Embryonic facial prominence (tissue), 1 donor: ENCODE data around the gene TSPAN10.

Source experiments
- DNase-seq: peaks from one replicate; pipeline ENCODE4 v3.0.0-alpha.2; 2016; ENCODE audit errors: extremely low spot score

The TSPAN10 gene

DNA sequence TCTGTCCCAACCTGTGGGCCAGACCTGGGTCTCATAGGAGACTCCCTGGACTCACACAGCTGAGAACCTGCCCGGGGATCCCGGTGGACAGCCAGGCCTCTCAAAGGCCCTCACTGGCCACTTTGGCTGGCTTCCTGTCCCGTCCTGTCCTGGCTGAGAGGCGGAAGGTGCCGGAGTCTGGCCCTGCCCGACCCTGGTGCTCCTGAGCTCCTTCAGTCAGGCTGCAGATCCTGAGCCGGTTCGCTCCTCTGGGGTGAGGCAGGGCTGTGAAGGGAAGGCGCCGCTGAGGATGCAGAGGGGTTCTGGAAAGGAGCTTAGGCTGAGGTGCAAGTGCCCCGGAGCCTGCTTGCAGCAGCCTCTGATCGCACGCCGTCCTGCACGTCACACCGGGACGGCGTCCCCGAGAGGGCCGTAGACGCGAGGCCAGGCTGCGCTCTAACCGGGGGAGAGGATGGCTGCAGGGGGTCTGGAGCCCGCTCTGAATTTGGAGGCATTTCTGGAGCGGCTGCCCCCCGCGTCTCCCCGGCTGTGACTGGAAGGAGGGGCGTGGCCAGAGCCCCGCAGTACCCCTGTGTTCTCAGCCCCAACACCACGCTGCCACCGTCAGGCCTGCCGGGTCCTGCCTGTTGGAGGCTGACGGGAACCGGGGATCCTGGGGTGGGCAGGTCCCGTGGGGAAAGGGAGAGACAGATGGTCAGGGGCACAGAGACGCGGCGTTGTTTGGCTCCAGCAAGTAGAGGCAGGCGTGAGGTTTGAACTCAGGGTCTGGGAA lies 51.0 kb downstream of the TSPAN10 start:
- DNase-seq, result no peak

DNA sequence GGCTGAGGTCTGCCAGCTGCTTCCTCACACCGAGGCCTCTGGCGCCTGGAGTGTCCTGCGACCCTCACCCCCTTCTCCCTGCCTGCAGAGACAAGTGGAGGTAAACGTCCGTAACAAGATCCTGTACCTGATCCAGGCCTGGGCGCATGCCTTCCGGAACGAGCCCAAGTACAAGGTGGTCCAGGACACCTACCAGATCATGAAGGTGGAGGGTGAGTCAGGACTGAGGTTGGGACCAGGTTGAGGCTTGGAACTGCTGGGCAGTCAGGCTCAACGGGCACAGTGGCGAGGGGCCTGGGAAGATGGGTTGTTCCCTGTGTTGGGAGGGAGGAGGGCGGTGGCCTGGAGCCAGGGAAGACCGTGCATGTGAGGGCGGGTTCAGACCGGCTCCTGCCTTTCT lies 51.6 kb downstream of the TSPAN10 start:
- DNase-seq, result no peak

DNA sequence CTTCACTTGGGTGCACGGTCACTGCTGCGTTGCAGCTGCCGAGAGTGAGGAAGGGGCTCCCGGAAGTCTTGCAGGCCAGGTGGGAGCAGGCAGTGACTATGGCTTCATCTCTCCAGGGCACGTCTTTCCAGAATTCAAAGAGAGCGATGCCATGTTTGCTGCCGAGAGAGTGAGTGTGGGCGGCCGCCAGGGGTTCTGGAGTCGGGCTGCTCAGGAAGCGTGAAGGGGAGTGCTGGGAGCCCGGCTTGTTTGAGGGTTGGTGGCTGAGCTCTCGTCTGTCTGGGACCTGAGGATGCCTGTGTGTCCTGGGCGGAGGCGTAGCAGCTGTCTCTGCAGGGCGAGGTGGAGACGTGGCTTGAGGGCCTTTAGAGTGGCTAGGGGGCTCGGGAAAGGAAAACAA lies 53.1 kb downstream of the TSPAN10 start:
- no peak for DNase-seq

DNA sequence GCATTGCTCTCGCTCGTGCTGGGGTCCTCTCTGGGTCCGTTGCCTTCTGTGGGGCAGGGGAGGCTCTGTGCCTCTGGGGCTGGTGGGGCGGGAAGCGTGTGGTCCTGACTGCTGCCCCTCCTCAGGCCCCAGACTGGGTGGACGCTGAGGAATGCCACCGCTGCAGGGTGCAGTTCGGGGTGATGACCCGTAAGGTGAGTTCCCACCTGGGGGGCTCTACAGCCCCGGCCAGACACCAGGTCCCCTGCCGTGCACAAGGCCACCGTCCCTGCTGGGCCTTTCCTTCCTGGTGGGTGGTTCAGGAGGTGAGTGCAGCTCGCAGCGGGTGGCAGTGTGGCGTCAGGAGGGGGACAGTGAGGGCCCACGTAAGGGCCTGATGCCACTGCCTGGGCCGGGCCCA lies 53.6 kb downstream of the TSPAN10 start:
- no peak for DNase-seq

DNA sequence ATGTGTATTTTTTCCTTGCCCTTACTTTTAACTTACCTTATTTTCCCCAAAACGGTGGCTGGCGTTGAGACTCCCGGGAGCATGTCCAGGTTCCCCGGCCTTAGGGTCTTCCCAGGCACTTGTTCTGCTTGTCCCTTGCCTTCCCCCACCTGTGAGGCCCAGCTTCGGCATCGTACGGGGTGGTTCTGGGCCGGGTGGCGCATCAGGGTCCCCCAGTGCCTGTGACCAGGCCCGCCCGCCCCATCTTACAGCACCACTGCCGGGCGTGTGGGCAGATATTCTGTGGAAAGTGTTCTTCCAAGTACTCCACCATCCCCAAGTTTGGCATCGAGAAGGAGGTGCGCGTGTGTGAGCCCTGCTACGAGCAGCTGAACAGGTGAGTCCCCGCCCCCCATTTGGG lies 54.2 kb downstream of the TSPAN10 start:
- no peak for DNase-seq

DNA sequence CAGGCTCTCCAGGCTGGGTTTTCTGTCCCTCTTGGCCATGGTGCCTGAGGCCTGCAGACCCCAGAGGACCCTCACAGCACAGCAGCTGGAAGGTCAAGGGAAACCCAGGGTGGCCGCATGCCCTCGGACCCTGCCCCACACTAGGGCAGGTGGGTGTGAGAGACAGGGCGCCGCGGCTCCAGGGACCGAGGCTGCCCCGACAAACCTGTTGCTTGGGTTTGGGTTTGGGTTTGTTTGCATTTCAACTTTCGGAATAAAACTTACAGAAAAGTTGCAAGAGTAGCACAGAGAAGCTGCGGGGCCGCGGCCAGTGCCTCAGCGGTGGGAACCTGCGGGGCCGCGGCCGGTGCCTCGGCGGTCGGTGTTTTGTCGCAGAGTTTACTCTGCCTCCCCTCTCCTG lies 54.6 kb downstream of the TSPAN10 start:
- DNase-seq, result no peak

DNA sequence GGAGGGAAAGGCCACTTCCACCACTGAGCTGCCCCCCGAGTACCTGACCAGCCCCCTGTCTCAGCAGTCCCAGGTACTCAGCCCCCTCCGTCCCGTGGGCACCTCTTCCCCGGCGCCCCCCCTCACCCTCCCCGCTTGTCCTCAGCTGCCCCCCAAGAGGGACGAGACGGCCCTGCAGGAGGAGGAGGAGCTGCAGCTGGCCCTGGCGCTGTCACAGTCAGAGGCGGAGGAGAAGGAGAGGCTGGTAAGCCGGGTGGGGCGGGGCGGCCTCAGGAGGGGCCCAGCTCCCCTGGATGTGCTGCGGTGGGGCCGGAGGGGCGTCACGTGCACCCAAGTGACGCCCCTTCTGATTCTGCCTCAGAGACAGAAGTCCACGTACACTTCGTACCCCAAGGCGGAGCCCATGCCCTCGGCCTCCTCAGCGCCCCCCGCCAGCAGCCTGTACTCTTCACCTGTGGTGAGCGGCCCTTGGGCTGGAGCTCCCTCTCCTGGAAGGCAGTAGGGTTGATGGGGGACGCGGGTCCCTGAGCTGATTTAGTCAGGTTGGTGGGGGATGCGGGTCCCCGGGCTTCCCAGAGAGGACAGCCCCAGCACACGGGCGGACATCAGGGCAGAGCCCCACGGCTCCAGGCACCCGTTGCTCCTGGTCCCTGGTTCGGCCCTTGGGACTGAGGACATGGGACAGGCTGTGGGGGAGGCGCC lies 56.7 kb downstream of the TSPAN10 start:
- no peak for DNase-seq

DNA sequence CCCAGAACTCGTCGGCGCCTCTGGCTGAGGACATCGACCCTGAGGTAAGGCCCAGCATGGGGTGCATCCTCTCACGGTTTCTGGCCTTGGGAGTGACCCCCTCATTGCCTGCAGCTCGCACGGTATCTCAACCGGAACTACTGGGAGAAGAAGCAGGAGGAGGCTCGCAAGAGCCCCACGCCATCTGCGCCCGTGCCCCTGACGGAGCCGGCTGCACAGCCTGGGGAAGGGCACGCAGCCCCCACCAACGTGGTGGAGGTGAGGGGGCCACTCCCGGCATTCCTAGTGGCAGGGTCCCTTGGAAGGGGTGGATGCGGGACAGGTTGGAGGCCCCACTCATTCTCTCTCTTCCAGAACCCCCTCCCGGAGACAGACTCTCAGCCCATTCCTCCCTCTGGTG lies 57.8 kb downstream of the TSPAN10 start:
- no peak for DNase-seq

DNA sequence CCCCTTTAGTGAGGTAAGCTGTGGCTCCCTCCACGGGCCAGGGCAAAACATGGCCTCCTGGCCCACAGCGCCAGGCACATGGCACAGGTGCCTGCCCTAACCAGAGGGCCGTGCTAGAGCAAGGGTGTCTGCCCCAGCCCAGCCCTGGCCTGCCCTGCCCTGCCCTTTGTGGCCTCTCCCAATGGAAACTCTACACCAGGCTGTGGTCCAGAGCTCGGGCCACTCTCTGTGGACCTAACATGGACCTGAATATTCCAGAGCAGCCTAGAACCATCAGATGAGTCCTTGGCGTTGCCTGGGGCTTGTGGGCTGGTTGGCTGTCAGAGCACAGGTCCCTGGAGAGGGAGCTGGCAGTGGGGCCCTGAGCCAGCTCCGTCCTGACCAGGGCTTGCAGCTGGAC lies 58.2 kb downstream of the TSPAN10 start:
- no peak for DNase-seq

DNA sequence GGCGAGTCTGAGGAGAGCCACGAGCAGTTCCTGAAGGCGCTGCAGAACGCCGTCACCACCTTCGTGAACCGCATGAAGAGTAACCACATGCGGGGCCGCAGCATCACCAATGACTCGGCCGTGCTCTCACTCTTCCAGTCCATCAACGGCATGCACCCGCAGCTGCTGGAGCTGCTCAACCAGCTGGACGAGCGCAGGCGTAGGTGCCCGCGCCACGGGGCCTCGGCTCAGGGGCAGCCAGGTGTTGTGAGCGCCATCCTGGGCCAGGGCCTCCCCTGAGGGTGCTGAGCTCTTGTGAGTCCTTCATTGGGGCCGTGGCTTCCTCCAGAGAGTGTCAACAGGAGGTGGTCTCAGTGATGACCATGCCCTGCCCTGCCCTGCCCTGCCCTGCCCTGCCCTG lies 58.8 kb downstream of the TSPAN10 start:
- DNase-seq, result no peak

DNA sequence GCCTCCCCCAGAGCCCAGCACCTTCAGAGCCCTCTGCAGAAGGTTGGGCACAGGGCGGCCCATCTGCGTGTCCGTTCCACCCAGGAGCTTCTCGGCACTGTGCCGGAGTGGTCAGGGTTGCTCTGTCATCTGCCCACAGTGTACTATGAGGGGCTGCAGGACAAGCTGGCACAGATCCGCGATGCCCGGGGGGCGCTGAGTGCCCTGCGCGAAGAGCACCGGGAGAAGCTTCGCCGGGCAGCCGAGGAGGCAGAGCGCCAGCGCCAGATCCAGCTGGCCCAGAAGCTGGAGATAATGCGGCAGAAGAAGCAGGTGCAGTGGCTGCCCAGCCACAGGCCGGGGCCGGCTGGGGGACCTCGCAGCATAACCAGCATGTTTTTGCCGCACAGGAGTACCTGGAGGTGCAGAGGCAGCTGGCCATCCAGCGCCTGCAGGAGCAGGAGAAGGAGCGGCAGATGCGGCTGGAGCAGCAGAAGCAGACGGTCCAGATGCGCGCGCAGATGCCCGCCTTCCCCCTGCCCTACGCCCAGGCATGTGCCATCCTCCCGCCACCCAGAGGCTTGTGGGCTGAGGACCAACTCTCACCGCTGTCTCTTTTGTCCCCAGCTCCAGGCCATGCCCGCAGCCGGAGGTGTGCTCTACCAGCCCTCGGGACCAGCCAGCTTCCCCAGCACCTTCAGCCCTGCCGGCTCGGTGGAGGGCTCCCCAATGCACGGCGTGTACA lies 59.4 kb downstream of the TSPAN10 start:
- DNase-seq, result no peak

DNA sequence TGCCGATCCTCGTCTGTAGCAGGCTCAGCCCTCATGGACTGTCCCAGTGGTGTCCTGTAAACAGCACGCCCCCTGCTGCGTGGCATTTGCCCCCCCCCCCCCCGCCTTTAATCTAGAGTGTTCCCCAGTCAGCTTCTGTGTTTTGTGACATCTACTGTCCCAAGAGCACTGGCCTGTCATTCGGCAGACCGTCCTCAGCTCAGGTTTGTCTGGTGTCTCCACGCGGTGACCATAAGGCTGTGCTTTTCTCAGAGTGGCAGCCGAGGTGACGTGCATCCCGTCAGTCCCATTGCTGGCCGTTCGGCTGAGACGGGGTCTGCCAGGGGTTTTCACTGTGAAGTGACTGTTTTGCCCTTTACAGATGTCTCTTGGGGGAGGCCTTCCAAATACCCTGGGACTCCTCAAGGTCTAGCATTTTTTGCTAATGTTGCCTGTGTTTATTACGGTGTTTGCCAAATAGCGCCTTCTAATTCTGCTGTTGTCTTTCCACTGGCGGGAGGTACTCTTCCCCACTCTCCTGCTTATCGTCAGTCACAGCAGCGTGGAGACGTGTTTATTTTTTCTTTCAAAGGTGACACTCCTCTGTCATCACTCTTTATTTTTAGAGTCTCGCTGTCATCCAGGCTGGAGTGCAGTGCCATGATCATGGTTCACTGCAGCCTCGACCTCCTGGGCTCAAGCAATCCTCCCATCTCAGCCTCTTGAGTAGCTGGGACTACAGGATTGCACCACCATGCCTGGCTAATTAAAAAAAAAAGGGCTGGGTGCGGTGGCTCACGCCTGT lies 60.5 kb downstream of the TSPAN10 start:
- DNase-seq, result no peak
